ENCODE measurements around the gene CPNE7.
"Not testable (repeated sequence)": the region's sequence is repeated elsewhere in the genome, so short reads cannot be mapped to it uniquely, and the experiment has no call there.

CPNE7 gene

DNA sequence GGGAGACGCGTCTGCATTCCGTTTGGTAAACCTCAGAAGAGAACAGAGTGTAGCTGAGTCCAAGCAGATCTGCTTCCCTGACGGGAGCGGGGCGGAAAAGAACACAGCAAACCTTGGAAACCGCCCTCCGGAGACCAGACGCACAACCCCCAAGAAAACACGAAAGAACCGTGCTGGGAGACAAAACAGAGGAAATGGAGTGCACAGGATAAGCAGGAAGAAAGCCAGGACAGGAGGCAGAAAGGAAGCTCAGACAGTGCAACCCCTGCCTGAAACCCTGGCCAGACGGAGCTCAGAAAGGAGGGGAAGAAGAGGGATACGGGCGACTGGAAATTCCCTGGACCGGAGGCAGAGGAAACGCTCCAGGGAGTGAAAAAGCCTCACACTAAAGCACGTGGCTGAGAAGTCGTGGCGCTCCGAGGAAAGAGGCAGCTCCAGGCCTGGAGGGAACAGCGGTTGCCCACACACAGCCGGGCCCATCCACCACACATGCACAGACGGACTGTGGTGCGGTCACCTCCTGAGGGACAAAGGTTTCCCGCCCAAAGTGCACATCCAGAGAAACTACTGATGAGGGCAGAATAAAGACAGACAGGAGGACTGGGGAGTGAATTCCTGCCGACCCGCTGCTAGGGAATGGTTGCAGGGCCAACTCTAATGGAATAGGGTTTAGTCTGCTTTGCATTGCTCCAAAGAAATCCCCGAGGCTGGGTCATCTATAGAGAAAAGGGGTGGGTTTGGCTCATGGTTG lies 48.1 kb downstream of the CPNE7 start:
- no peak for DNase-seq (ENCODE audit: low read depth)
- no peak overlapping the region for H3K4me3 ChIP-seq (ENCODE audit: low read depth, low read length)
- TF ChIP-seq CTCF (IDR thresholded peaks at IDR 0.05; ENCODE audit: low read depth, low read length) (no peak), MYC (IDR thresholded peaks at IDR 0.05; ENCODE audit: low read depth, low read length) (no peak), MAX (IDR thresholded peaks at IDR 0.05; ENCODE audit: low read depth, low read length) (no peak), POLR2A (IDR thresholded peaks at IDR 0.05; ENCODE audit: extremely low read depth, insufficient read length) (no peak)

- TF ChIP-seq MYC (IDR thresholded peaks at IDR 0.05; ENCODE audit: low read depth, low read length): no peak
- no peak for TF ChIP-seq MAX (IDR thresholded peaks at IDR 0.05; ENCODE audit: low read depth, low read length)
- no peak for TF ChIP-seq CTCF (IDR thresholded peaks at IDR 0.05; ENCODE audit: low read depth, low read length)
- no peak for TF ChIP-seq POLR2A (IDR thresholded peaks at IDR 0.05; ENCODE audit: extremely low read depth, insufficient read length)
- no peak overlapping the region for H3K4me3 ChIP-seq (ENCODE audit: low read depth, low read length)
- no peak for DNase-seq (ENCODE audit: low read depth)
Measured at GRCh38 chr16:89624777-89625761, 49.5 kb downstream of the CPNE7 start.

GRCh38 chr16:89629827-89630610 lies 54.5 kb downstream of the CPNE7 start:
- no peak for DNase-seq (ENCODE audit: low read depth)
- no peak overlapping the region for H3K4me3 ChIP-seq (ENCODE audit: low read depth, low read length)
- TF ChIP-seq MYC (IDR thresholded peaks at IDR 0.05; ENCODE audit: low read depth, low read length): no peak
- no peak for TF ChIP-seq POLR2A (IDR thresholded peaks at IDR 0.05; ENCODE audit: extremely low read depth, insufficient read length)
- TF ChIP-seq MAX (IDR thresholded peaks at IDR 0.05; ENCODE audit: low read depth, low read length): no peak
- TF ChIP-seq CTCF (IDR thresholded peaks at IDR 0.05; ENCODE audit: low read depth, low read length): no peak

DNA sequence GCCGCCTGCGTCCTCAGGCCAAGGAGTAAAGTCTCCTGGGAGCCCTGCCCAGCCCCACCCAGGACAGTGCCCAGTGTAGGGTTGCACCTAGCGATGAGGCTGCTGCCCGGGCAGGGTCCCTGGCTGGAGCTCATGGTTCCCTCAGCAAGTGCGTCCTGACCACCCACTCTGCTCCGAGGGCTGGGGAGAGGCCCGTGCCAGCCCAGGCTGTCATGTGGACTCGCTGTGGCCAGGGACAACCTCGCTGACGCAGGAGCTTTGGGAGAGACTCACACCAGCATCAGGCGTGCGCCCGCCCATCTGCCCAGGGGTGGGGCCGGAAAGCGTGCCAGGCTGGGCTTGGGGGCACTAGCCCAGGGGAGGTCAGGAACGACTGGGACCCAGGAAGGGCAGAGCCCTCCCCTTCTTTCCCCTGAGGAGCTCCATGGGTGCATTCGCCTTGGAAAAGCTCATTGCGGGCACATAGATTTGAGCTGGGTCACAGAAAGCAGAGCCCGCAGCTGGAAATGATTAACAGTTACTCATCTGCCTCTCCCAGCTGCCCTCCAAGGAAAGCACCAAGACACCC lies 57.6 kb downstream of the CPNE7 start:
- H3K4me3 ChIP-seq (ENCODE audit: low read depth, low read length): no peak overlapping the region
- TF ChIP-seq POLR2A (IDR thresholded peaks at IDR 0.05; ENCODE audit: extremely low read depth, insufficient read length): no peak
- TF ChIP-seq MAX (IDR thresholded peaks at IDR 0.05; ENCODE audit: low read depth, low read length): no peak
- no peak for TF ChIP-seq MYC (IDR thresholded peaks at IDR 0.05; ENCODE audit: low read depth, low read length)
- TF ChIP-seq CTCF (IDR thresholded peaks at IDR 0.05; ENCODE audit: low read depth, low read length): no peak
- DNase-seq (ENCODE audit: low read depth): no peak

DNA sequence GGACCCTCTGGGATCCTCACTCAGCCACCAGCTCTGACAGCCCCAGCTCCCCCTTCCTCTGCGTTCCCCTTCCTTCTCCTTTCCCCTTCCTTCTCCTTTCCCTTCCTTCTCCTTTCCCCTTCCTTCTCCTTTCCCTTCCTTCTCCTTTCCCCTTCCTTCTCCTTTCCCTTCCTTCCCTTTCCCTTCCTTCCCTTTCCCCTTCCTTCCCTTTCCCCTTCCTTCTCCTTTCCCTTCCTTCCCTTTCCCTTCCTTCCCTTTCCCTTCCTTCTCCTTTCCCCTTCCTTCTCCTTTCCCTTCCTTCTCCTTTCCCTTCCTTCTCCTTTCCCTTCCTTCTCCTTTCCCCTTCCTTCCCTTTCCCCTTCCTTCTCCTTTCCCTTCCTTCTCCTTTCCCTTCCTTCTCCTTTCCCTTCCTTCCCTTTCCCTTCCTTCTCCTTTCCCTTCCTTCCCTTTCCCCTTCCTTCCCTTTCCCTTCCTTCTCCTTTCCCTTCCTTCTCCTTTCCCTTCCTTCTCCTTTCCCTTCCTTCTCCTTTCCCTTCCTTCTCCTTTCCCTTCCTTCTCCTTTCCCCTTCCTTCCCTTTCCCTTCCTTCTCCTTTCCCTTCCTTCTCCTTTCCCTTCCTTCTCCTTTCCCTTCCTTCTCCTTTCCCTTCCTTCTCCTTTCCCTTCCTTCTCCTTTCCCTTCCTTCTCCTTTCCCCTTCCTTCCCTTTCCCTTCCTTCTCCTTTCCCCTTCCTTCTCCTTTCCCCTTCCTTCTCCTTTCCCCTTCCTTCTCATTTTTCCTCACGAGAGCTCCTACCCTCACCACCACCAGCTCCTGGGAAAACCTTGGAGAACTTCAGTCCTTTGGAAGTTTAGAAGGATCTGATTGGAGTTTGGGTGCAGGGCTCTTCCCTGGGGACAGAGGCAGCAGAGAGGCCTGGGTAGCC lies 59.2 kb downstream of the CPNE7 start:
- not testable (repeated sequence) for DNase-seq (ENCODE audit: low read depth); H3K4me3 ChIP-seq (ENCODE audit: low read depth, low read length)
